CD4-positive, alpha-beta T cell (primary cell): ENCODE measurements around the gene TMEM45B. TPM values are rescaled to one million over a fixed set of nuclear protein-coding genes. Genes with fewer than 3 reads are reported as not detected.

ENCODE experiments used
- ATAC-seq: fragments of 200-7000 bp; cut with Tn5 transposase; one replicate; pipeline ENCODE4 v1.10.0; 2022; ENCODE audit warnings: mild to moderate bottlenecking; ENCODE audit not compliant: poor library complexity
- CTCF ChIA-PET: fragments of 350-600 bp; sonication (Branson Sonifier 250); formaldehyde crosslinking; loops from one replicate; lab custom pipeline; 2021; ENCODE audit warnings: antibody characterized with exemption, inconsistent platforms; lab: Charles Lee
- POLR2A ChIA-PET: fragments of 350-600 bp; sonication (Branson Sonifier 250); formaldehyde crosslinking; loops from one replicate; lab custom pipeline; 2021; ENCODE audit warnings: antibody characterized with exemption, inconsistent platforms; lab: Charles Lee
- DNase-seq, 14 experiments: peaks; one replicate each; pipeline ENCODE4 v3.0.0-alpha.2; 2013 to 2020; ENCODE audit warnings: mixed read lengths in 2 of 14
- H3K27ac ChIP-seq, 2 donors: one replicate each; pipeline versions ENCODE4 v1.5.1 to v1.7.0; 2013; ENCODE audit warnings: low read length in 2 of 2, low read depth in 1 of 2, mild to moderate bottlenecking in 1 of 2
- H3K27me3 ChIP-seq, 2 experiments: 1 replicate in 1 of 2; 2 replicates in 1 of 2; pipeline versions ENCODE4 v1.6.1 to v1.7.0; 2013; ENCODE audit warnings: low read length in 2 of 2, control low read depth in 1 of 2, mild to moderate bottlenecking in 1 of 2, moderate library complexity in 1 of 2; ENCODE audit not compliant: insufficient read depth in 2 of 2, control insufficient read depth in 1 of 2
- H3K36me3 ChIP-seq: one replicate; pipeline ENCODE4 v1.6.1; 2013; ENCODE audit warnings: low read length, control low read depth; ENCODE audit not compliant: insufficient read depth
- H3K4me1 ChIP-seq: one replicate; pipeline ENCODE4 v1.6.1; 2013; ENCODE audit warnings: low read length, control low read depth; ENCODE audit not compliant: insufficient read depth
- H3K4me3 ChIP-seq: one replicate; pipeline ENCODE4 v1.5.1; 2013; ENCODE audit warnings: mild to moderate bottlenecking, low read length, moderate library complexity
- H3K9me3 ChIP-seq, 2 experiments: 1 replicate in 1 of 2; 2 replicates in 1 of 2; pipeline versions ENCODE4 v1.6.1 to v1.7.0; 2013; ENCODE audit warnings: low read length in 2 of 2, mild to moderate bottlenecking in 2 of 2, control low read depth in 1 of 2, moderate library complexity in 1 of 2; ENCODE audit not compliant: control insufficient read depth in 1 of 2, insufficient read depth in 1 of 2
- H3K27ac Mint-ChIP-seq: one replicate; pipeline ENCODE4 v1.8.0; 2020; ENCODE audit warnings: mixed read lengths
- H3K27me3 Mint-ChIP-seq: one replicate; pipeline ENCODE4 v1.8.0; 2021; ENCODE audit warnings: mixed read lengths
- H3K36me3 Mint-ChIP-seq: one replicate; pipeline ENCODE4 v1.8.0; 2021; ENCODE audit warnings: low read depth, mixed read lengths
- H3K4me1 Mint-ChIP-seq: one replicate; pipeline ENCODE4 v1.8.0; 2021; ENCODE audit warnings: low read depth, mixed read lengths
- H3K4me3 Mint-ChIP-seq: one replicate; pipeline ENCODE4 v1.8.0; 2020; ENCODE audit warnings: mild to moderate bottlenecking, mixed read lengths
- H3K9me3 Mint-ChIP-seq: one replicate; pipeline ENCODE4 v1.8.0; 2020; ENCODE audit warnings: mixed read lengths
- intact Hi-C, 2 experiments: fragments of 100-400 bp; cut with DNase I in 1 of 2; cut with micrococcal nuclease in 1 of 2; formaldehyde crosslinking; loops; one replicate each; pipeline versions ENCODE4 v1.15.1 to v1.9.0; 2023 to 2025; cut with DNase I, micrococcal nuclease
- total RNA-seq, 174 experiments: library from RNA in 2 of 174; stranded (reverse) in 2 of 174; gene quantifications; one replicate each; pipeline ENCODE4 v1.2.3 and lab custom pipeline; 2021 to 2026
- TF ChIP-seq, protein P1 (sequence below): fragments of 200-600 bp; IDR thresholded peaks from one replicate; pipeline ENCODE4 v1.8.0; 2022; ENCODE audit warnings: antibody characterized with exemption, mild to moderate bottlenecking

TMEM45B gene
- total RNA-seq, 2 experiments from 2014 or later = 1.7 to 1.9 TPM

DNA sequence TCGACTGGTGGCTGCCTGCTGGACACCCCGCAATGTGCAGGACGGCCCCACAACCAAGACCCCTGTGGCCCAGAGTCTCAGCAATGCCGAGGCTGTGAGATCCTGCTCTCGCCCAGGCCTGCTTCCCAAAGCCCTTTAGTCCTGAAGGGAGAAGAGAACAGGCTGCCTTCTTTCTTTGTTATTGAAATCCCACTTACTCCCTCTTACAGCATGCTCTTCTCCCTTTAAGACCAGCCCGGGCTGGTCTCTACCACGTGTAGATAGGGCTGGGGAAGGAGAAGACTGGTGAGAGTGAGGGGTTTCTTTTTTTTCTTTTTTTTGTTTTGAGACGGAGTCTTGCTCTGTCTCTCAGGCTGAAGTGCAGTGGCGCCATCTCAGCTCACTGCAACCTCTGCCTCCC lies 21.3 kb downstream of the TMEM45B start:
- H3K4me1 Mint-ChIP-seq = peaks cover 42% of the 10 kb centered on the region
- Histone ChIP-seq H3K4me3 (no peak overlapping the region), H3K27me3 (no peaks in the 10 kb centered on the region), H3K9me3 (peaks cover 0 to 11% of the 10 kb centered on the region in 2 experiments), H3K27ac (no peak overlapping the region), H3K36me3 (no peaks in the 10 kb centered on the region), H3K4me1 (peaks cover 21% of the 10 kb centered on the region)
- no peaks in the 10 kb centered on the region for H3K27me3 Mint-ChIP-seq
- H3K27ac Mint-ChIP-seq = no peak overlapping the region
- TF ChIP-seq, protein P1, sequence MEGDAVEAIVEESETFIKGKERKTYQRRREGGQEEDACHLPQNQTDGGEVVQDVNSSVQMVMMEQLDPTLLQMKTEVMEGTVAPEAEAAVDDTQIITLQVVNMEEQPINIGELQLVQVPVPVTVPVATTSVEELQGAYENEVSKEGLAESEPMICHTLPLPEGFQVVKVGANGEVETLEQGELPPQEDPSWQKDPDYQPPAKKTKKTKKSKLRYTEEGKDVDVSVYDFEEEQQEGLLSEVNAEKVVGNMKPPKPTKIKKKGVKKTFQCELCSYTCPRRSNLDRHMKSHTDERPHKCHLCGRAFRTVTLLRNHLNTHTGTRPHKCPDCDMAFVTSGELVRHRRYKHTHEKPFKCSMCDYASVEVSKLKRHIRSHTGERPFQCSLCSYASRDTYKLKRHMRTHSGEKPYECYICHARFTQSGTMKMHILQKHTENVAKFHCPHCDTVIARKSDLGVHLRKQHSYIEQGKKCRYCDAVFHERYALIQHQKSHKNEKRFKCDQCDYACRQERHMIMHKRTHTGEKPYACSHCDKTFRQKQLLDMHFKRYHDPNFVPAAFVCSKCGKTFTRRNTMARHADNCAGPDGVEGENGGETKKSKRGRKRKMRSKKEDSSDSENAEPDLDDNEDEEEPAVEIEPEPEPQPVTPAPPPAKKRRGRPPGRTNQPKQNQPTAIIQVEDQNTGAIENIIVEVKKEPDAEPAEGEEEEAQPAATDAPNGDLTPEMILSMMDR = no peak
- DNase-seq (no peak), ATAC-seq (no peak)
- POLR2A ChIA-PET = no interaction called here
- peaks cover 2% of the 10 kb centered on the region for H3K9me3 Mint-ChIP-seq
- intact Hi-C loops = no loop called here
- H3K4me3 Mint-ChIP-seq = no peak overlapping the region
- H3K36me3 Mint-ChIP-seq = peaks cover 3% of the 10 kb centered on the region
- CTCF ChIA-PET = no interaction called here

DNA sequence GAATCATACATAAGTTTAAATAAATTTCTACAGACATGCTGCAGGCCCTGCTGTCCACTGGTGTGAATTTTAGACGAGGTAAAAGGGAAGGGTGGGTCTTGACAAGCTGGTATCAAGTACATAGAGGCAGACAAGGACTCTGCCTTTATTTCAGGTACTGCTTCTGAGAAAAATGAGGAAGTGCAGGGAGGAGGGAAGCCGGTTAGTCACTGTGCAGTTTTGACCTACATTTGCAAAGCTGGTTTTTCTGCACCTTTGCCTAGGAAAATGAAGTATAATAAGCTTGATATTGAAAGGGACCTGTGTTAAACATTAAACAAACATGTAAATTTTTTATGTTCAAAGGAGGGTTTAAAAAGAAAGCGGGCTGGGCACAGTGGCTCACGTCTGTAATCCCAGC lies 24.6 kb downstream of the TMEM45B start:
- Histone ChIP-seq H3K36me3 (no peaks in the 10 kb centered on the region), H3K9me3 (peaks cover 0 to 15% of the 10 kb centered on the region in 2 experiments), H3K27ac (no peak overlapping the region), H3K4me1 (peaks cover 27% of the 10 kb centered on the region), H3K4me3 (no peak overlapping the region), H3K27me3 (no peaks in the 10 kb centered on the region)
- TF ChIP-seq, protein P1 = no peak
- no peak for ATAC-seq
- ChIA-PET CTCF (no interaction called here), POLR2A (interaction anchor here (1.0 to 3.4 kb wide), 4 partner anchors 14 to 163 kb away, joined by 3 to 33 read pairs (median 7); partner anchors contain the start of genes PRDM10 and TMEM45B)
- Mint-ChIP-seq H3K27me3 (no peaks in the 10 kb centered on the region), H3K4me3 (no peak overlapping the region), H3K4me1 (peaks cover 53% of the 10 kb centered on the region), H3K36me3 (peaks cover 10% of the 10 kb centered on the region), H3K9me3 (peaks cover 14% of the 10 kb centered on the region), H3K27ac (peak overlapping the region; percentile 36)
- peak in 2 of 14 experiments; percentile 22 to 35 for DNase-seq
- intact Hi-C loops = no loop called here

GRCh38 chr11:129842138-129842537 lies 26.5 kb downstream of the TMEM45B start:
- Histone ChIP-seq H3K9me3 (peaks cover 0 to 9% of the 10 kb centered on the region in 2 experiments), H3K36me3 (no peaks in the 10 kb centered on the region), H3K4me3 (no peak overlapping the region), H3K4me1 (peaks cover 37% of the 10 kb centered on the region), H3K27ac (no peak overlapping the region), H3K27me3 (no peaks in the 10 kb centered on the region)
- Mint-ChIP-seq H3K36me3 (peaks cover 10% of the 10 kb centered on the region), H3K27me3 (no peaks in the 10 kb centered on the region), H3K4me3 (peak overlapping the region; percentile 52), H3K9me3 (peaks cover 14% of the 10 kb centered on the region), H3K27ac (peak overlapping the region; percentile 82), H3K4me1 (peaks cover 59% of the 10 kb centered on the region)
- TF ChIP-seq, protein P1 = no peak
- DNase-seq (peak in 1 of 14 experiments; percentile 53), ATAC-seq (peak; percentile 48)
- intact Hi-C loops = no loop called here
- CTCF ChIA-PET = no interaction called here
- POLR2A ChIA-PET = interaction anchor here (0.8 to 3.4 kb wide), 9 partner anchors 9 to 161 kb away, joined by 3 to 33 read pairs (median 4); partner anchors contain the start of genes NFRKB, PRDM10 and TMEM45B
